Measurements from ENCODE around the gene DLGAP1. TPM values are rescaled to one million over a fixed set of nuclear protein-coding genes. Genes with fewer than 3 reads are reported as not detected.

The DLGAP1 gene
- total and polyA plus RNA-seq, 2 donors (not counting 1 experiment from before 2014, with no cell fraction given) = 0.07 to 0.61 TPM

DNA sequence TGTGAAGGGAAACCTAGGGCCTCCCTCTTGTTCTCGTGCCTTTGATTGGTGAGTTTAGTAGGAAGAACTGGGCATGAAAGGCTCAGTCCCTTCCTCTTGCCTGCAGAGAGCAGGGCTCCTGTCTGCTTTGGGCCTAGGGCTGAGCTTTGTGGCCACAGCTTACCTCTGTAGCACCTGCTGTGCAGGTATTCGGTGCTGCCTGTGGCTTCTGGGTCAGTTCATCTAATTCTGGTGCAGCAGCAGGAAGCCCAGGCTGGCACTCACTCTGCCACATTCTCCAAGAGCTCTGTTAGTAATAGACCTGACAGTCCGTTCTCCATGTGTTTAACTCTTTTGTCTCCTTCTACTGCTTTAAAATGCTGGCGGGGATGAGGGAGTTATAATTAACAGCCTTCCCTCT lies 96.5 kb downstream of the DLGAP1 start:
- Histone ChIP-seq H3K4me1 (ENCODE audit: control insufficient read depth in 2 of 2, insufficient read depth in 2 of 2, low read length in 2 of 2) (no peaks in the 10 kb centered on the region), H2AFZ (ENCODE audit: insufficient read depth, low read depth, low read length, poor library complexity, severe bottlenecking) (no peak overlapping the region), H3K4me2 (replicated peaks; ENCODE audit: low read depth, low read length, poor library complexity, severe bottlenecking) (no peak overlapping the region), H3K79me2 (ENCODE audit: control insufficient read depth, insufficient read depth, low read length) (no peaks in the 10 kb centered on the region), H3K27ac (ENCODE audit: low read length in 2 of 2) (no peak overlapping the region), H3K9ac (ENCODE audit: low read length) (no peak overlapping the region), H3K4me3 (ENCODE audit: control extremely low read depth in 1 of 5, extremely low read depth in 1 of 5, insufficient read depth in 1 of 5, low read depth in 2 of 5, low read length in 4 of 5) (no peak overlapping the region), H3K9me3 (ENCODE audit: control extremely low read depth in 1 of 3, control insufficient read depth in 2 of 3, insufficient read depth in 1 of 3, low read length in 2 of 3) (peaks cover 0 to 9% (median 0%) of the 10 kb centered on the region in 3 donors), H3K27me3 (replicated peaks in 1 of 4; ENCODE audit: control extremely low read depth in 1 of 4, control insufficient read depth in 3 of 4, insufficient read depth in 4 of 4, low read length in 3 of 4) (no peaks in the 10 kb centered on the region), H3K36me3 (replicated peaks in 1 of 2; ENCODE audit: control extremely low read depth in 1 of 2, control insufficient read depth in 1 of 2, extremely low read depth in 1 of 2, insufficient read depth in 2 of 2, low read length in 1 of 2) (no peaks in the 10 kb centered on the region), H4K20me1 (ENCODE audit: control insufficient read depth, insufficient read depth, low read length, poor library complexity, severe bottlenecking) (no peaks in the 10 kb centered on the region)
- no peak for DNase-seq
- intact Hi-C loops (cut with micrococcal nuclease) = no loop called here
- ChIA-PET CTCF (no interaction called here), POLR2A (no interaction called here)
- H3K27ac Mint-ChIP-seq = no peak overlapping the region
- WGBS (ENCODE audit: insufficient coverage) = no CpG with 5 or more reads among the region's 4 CpGs
- TF ChIP-seq EZH2 (IDR thresholded peaks at IDR 0.05; ENCODE audit: borderline replicate concordance, insufficient read depth, low read depth, low read length, poor library complexity, severe bottlenecking) (no peak), CTCF (IDR thresholded peaks at IDR 0.05) (no peak)
- no peak for ATAC-seq (ENCODE audit: low read depth)
- H3K27me3 Mint-ChIP-seq = no peaks in the 10 kb centered on the region
- no peak overlapping the region for H3K4me3 Mint-ChIP-seq
- no peaks in the 10 kb centered on the region for H3K4me1 Mint-ChIP-seq
- H3K9me3 Mint-ChIP-seq (ENCODE audit: insufficient read depth) = peaks cover 6% of the 10 kb centered on the region

DNA sequence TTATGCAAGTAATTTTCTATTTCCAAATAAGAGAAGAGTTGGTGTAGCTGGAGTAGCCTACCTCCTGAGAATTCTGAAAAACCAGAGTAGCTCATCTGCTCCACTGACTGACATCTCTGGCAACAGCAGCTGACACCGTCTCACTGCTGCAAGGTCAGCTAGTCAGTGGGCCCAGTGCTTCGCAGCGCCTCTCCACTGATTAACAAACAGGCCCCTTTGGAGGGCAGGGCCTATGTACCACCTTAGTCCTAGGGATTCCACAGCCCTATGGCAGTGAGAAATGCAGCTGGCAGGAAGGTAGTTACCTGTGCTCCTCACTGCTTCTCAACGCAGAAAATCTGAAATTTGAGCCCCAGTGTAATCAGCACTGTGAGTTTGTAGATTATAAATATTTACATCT lies 97.5 kb downstream of the DLGAP1 start:
- H3K27me3 ChIP-seq (replicated peaks in 1 of 4; ENCODE audit: control extremely low read depth in 1 of 4, control insufficient read depth in 3 of 4, insufficient read depth in 4 of 4, low read length in 3 of 4) = no peaks in the 10 kb centered on the region
- H3K79me2 ChIP-seq (ENCODE audit: control insufficient read depth, insufficient read depth, low read length) = no peaks in the 10 kb centered on the region
- H3K4me2 ChIP-seq (replicated peaks; ENCODE audit: low read depth, low read length, poor library complexity, severe bottlenecking) = no peak overlapping the region
- no peak for DNase-seq
- no peak overlapping the region for H3K27ac Mint-ChIP-seq
- no peaks in the 10 kb centered on the region for H3K36me3 ChIP-seq (replicated peaks in 1 of 2; ENCODE audit: control extremely low read depth in 1 of 2, control insufficient read depth in 1 of 2, extremely low read depth in 1 of 2, insufficient read depth in 2 of 2, low read length in 1 of 2)
- H3K27me3 Mint-ChIP-seq = no peaks in the 10 kb centered on the region
- peaks cover 6% of the 10 kb centered on the region for H3K9me3 Mint-ChIP-seq (ENCODE audit: insufficient read depth)
- peaks cover 0 to 6% (median 0%) of the 10 kb centered on the region in 3 donors for H3K9me3 ChIP-seq (ENCODE audit: control extremely low read depth in 1 of 3, control insufficient read depth in 2 of 3, insufficient read depth in 1 of 3, low read length in 2 of 3)
- ChIA-PET POLR2A (no interaction called here), CTCF (no interaction called here)
- no peak overlapping the region for H2AFZ ChIP-seq (ENCODE audit: insufficient read depth, low read depth, low read length, poor library complexity, severe bottlenecking)
- no peak overlapping the region for H3K4me3 ChIP-seq (ENCODE audit: control extremely low read depth in 1 of 5, extremely low read depth in 1 of 5, insufficient read depth in 1 of 5, low read depth in 2 of 5, low read length in 4 of 5)
- TF ChIP-seq EZH2 (IDR thresholded peaks at IDR 0.05; ENCODE audit: borderline replicate concordance, insufficient read depth, low read depth, low read length, poor library complexity, severe bottlenecking) (no peak), CTCF (IDR thresholded peaks at IDR 0.05) (no peak)
- no peaks in the 10 kb centered on the region for H3K4me1 Mint-ChIP-seq
- H3K4me1 ChIP-seq (ENCODE audit: control insufficient read depth in 2 of 2, insufficient read depth in 2 of 2, low read length in 2 of 2) = no peaks in the 10 kb centered on the region
- H4K20me1 ChIP-seq (ENCODE audit: control insufficient read depth, insufficient read depth, low read length, poor library complexity, severe bottlenecking) = no peaks in the 10 kb centered on the region
- no peak overlapping the region for H3K4me3 Mint-ChIP-seq
- intact Hi-C loops (cut with micrococcal nuclease) = no loop called here
- no peak overlapping the region for H3K9ac ChIP-seq (ENCODE audit: low read length)
- 85% methylated on average over 4 of the region's 4 CpGs for WGBS (ENCODE audit: insufficient coverage)
- no peak overlapping the region for H3K27ac ChIP-seq (ENCODE audit: low read length in 2 of 2)
- ATAC-seq (ENCODE audit: low read depth) = no peak
